Heart left ventricle (tissue), 16 donors: ENCODE data around the gene KIFC1. TPM values are rescaled to one million over a fixed set of nuclear protein-coding genes. Genes with fewer than 3 reads are reported as not detected.

Experiments used
- ATAC-seq, 4 donors: fragments of 200-7000 bp; cut with Tn5 transposase; one replicate each; pipeline ENCODE4 v1.9.1; 2020 to 2022; ENCODE audit warnings: moderate library complexity in 4 of 4, mild to moderate bottlenecking in 3 of 4, moderate number of reproducible peaks in 1 of 4
- DNase-seq, 5 donors: peaks; one replicate each; pipeline ENCODE4 v3.0.0-alpha.2; 2020
- H3K27ac ChIP-seq, 12 donors: fragments of 200-600 bp; sonication (generic) in 4 of 12; one replicate each; pipeline versions ENCODE4 v1.5.0 to v1.8.0; 2016 to 2022; ENCODE audit warnings: mild to moderate bottlenecking in 2 of 12
- H3K27me3 ChIP-seq, 9 donors: fragments of 200-600 bp; sonication (generic) in 2 of 9; one replicate each; pipeline versions ENCODE4 v1.5.1 to v1.8.0; 2016 to 2022; ENCODE audit warnings: mild to moderate bottlenecking in 3 of 9
- H3K36me3 ChIP-seq, 9 donors: fragments of 200-600 bp; sonication (generic) in 2 of 9; one replicate each; pipeline versions ENCODE4 v1.5.0 to v1.8.0; 2018 to 2022; ENCODE audit warnings: mild to moderate bottlenecking in 2 of 9
- H3K4me1 ChIP-seq, 12 donors: fragments of 200-600 bp; sonication (generic) in 4 of 12; one replicate each; pipeline versions ENCODE4 v1.5.0 to v1.8.0; 2016 to 2022; ENCODE audit warnings: mild to moderate bottlenecking in 3 of 12
- H3K4me3 ChIP-seq, 12 donors: fragments of 200-600 bp; sonication (generic) in 4 of 12; one replicate each; pipeline versions ENCODE4 v1.5.0 to v1.8.0; 2017 to 2022; ENCODE audit warnings: mild to moderate bottlenecking in 9 of 12, moderate library complexity in 4 of 12
- H3K9me3 ChIP-seq, 12 donors: fragments of 200-600 bp; sonication (generic) in 4 of 12; one replicate each; pipeline versions ENCODE4 v1.5.0 to v1.8.0; 2016 to 2022; ENCODE audit warnings: mild to moderate bottlenecking in 1 of 12
- CTCF ChIP-seq, 12 donors: fragments of 200-600 bp; sonication (generic) in 4 of 12; IDR thresholded peaks; one replicate each; pipeline versions ENCODE4 v1.5.0 to v1.8.0; 2018 to 2022; ENCODE audit warnings: antibody characterized with exemption in 12 of 12, mild to moderate bottlenecking in 5 of 12
- POLR2A ChIP-seq, 2 donors: fragments of 450-650 bp; IDR thresholded peaks; one replicate each; pipeline ENCODE4 v1.6.1; 2017; ENCODE audit warnings: antibody characterized with exemption in 2 of 2, mild to moderate bottlenecking in 2 of 2, moderate library complexity in 2 of 2
- WGBS, 4 donors: extraction: QIAGEN DNeasy Blood & Tissue Kit in 2 of 4; methylation state at CpG; one replicate each; pipeline versions ENCODE4 v1.1.5 to v1.1.7; 2013 to 2018; 5-methylcytosine and 5-hydroxymethylcytosine counted together
- intact Hi-C, 10 donors: fragments of 100-400 bp; cut with DNase I; formaldehyde crosslinking; loops; one replicate each; pipeline versions ENCODE4 v1.11.1 to v1.14.2; 2022
- polyA plus RNA-seq, 2 donors: library from polyadenylated mRNA; stranded (reverse); fragments of 200-250 nt; gene quantifications; one replicate each; pipeline ENCODE4 v1.2.3, GENCODE V29; 2013
- total RNA-seq, 9 donors: library from RNA; depleted of rRNA in 2 of 9; stranded (reverse); fragments of >200 nt in 2 of 9; fragmentation: NEBNext Ultra II Directional in 3 of 9; extraction: Animal tissue kit (Norgen Biotek cat#: 25700) in 3 of 9; gene quantifications; one replicate each; pipeline versions ENCODE4 v1.1.0 to v1.2.4, GENCODE V29; 2016 to 2023
- donor health status: ischemic (EF 13 %, LVEDD 7.1; RV severe dilation, severe dysfunction).
- donor health status: healthy with polysubstance abuse.
- donor health status: DM: no; HTN: yes; CAD: no.
- donor health status: DM: no; HTN: no; CAD: no.
- donor health status: ischemic (EF 25% LVEDD 6.9; RV normal size, moderate dysfunction).
- donor health status: ischemic (EF 25% LVEDD 5.7; RV mildly dilated, moderate dysfunction).
- donor health status: healthy.
- donor health status: DM: yes; HTN: yes; CAD: no.
- donor health status: ischemic (EF 35%, LVEDD 5.7; RV mildly dilated, moderate dysfunction).
- donor health status: nonischemic (EF 11% LVEDD 7.7; RV severe dilation, severe dysfunction).
- donor health status: DM: yes; HTN: yes; CAD: no.
- donor health status: PGD.
- donor health status: ischemic (EF 29% LVEDD 5.4; RV normal size, mild dysfunction).
- donor health status: nonischemic (EF 23%, LVEDD 6.1; RV moderate dilation, normal function).

KIFC1 gene
- total and polyA plus RNA-seq, 11 donors = 0.04 to 7.0 (median 0.69) TPM; not detected in 3

GRCh38 chr6:33416386-33417127 is 24.9 kb downstream of the KIFC1 start:
- Histone ChIP-seq H3K4me1 (peaks cover 6 to 54% (median 40%) of the 10 kb centered on the region in 12 donors), H3K36me3 (peaks cover 0 to 49% (median 46%) of the 10 kb centered on the region in 9 donors), H3K4me3 (peak overlapping the region in 9 of 12 donors; percentile 64 to 80 (median 66)), H3K9me3 (no peaks in the 10 kb centered on the region), H3K27ac (peak overlapping the region in 8 of 12 donors; percentile 71 to 97 (median 93)), H3K27me3 (no peaks in the 10 kb centered on the region)
- ATAC-seq (no peak), DNase-seq (no peak)
- TF ChIP-seq POLR2A (IDR thresholded peaks at IDR 0.05) = no peak
- no peak for TF ChIP-seq CTCF (IDR thresholded peaks at IDR 0.05)
- 63 to 70% (median 66%) methylated on average over 12 of the region's 12 CpGs for WGBS, 4 donors
- intact Hi-C loops = loop anchor here in 2 of 10 donors (10.0 kb wide), 1 partner anchor 158 kb away; no protein-coding TSS in a partner anchor

- Histone ChIP-seq H3K27ac (peak overlapping the region in 11 of 12 donors; percentile 71 to 97 (median 93)), H3K4me3 (peak overlapping the region; percentile 30 to 80 (median 65)), H3K9me3 (no peaks in the 10 kb centered on the region), H3K36me3 (peaks cover 0 to 46% (median 42%) of the 10 kb centered on the region in 9 donors), H3K27me3 (no peaks in the 10 kb centered on the region), H3K4me1 (peaks cover 0 to 46% (median 33%) of the 10 kb centered on the region in 12 donors)
- intact Hi-C loops = loop anchor here in 2 of 10 donors (10.0 kb wide), 1 partner anchor 157 kb away; no protein-coding TSS in a partner anchor
- peak in 1 of 4 donors; percentile 8 for ATAC-seq
- WGBS, 4 donors = 3 to 4% (median 4%) methylated on average over 23 to 25 of the region's 25 CpGs
- peak in 1 of 5 donors; percentile 59 for DNase-seq
- no peak for TF ChIP-seq CTCF (IDR thresholded peaks at IDR 0.05)
- no peak for TF ChIP-seq POLR2A (IDR thresholded peaks at IDR 0.05)
Observed at GRCh38 chr6:33417128-33417902, 25.7 kb downstream of the KIFC1 start.

- whole genome bisulfite sequencing, 4 donors = 0 to 1% (median 1%) methylated on average over 36 to 51 of the region's 51 CpGs
- Histone ChIP-seq H3K27ac (peak within 1 kb of the TSS; percentile 83 to 97 (median 92)), H3K36me3 (peaks cover 0 to 38% (median 35%) of the 10 kb centered on the region in 9 donors), H3K27me3 (no peaks in the 10 kb centered on the region), H3K9me3 (no peaks in the 10 kb centered on the region), H3K4me3 (peak within 1 kb of the TSS; percentile 30 to 80 (median 65)), H3K4me1 (peaks cover 0 to 40% (median 25%) of the 10 kb centered on the region in 12 donors)
- TF ChIP-seq CTCF (IDR thresholded peaks at IDR 0.05) (peak in 11 of 12 donors; percentile 23 to 64 (median 50)), POLR2A (IDR thresholded peaks at IDR 0.05) (peak in 1 of 2 donors; percentile 63)
- ATAC-seq (peak; percentile 94 to 97 (median 96)), DNase-seq (peak; percentile 100)
- intact Hi-C loops = loop anchor here in 2 of 10 donors (1.0 to 10.0 kb wide), 3 partner anchors 8 to 157 kb away; partner anchors contain the start of gene KIFC1 (in 1 of the 2)
Observed at GRCh38 chr6:33417903-33418689, 26.5 kb downstream of the KIFC1 start, which contains the start of gene CUTA. CUTA (minus strand) TSS chr6:33418107; CDS start chr6:33418000, 107 bp downstream.
